WERI-Rb-1 (cell line): ENCODE data around the gene SLC16A7.
"Not testable (repeated sequence)": the region's sequence is repeated elsewhere in the genome, so short reads cannot be mapped to it uniquely, and the experiment has no call there.

Source experiments
- DNase-seq: peaks from one replicate; pipeline ENCODE4 v3.0.0-alpha.2; 2020
- H3K27ac ChIP-seq: fragments of 250-450 bp; sonication (Bioruptor Pico); 2 replicates; pipeline ENCODE4 v1.5.1; 2020; ENCODE audit warnings: mild to moderate bottlenecking, moderate library complexity
- H3K27me3 ChIP-seq: fragments of 250-450 bp; sonication (Bioruptor Pico); 2 replicates; pipeline ENCODE4 v1.5.1; 2021; ENCODE audit warnings: mild to moderate bottlenecking, low read depth, moderate library complexity; ENCODE audit not compliant: insufficient read depth, severe bottlenecking
- H3K36me3 ChIP-seq: fragments of 250-450 bp; sonication (Bioruptor Pico); 2 replicates; pipeline ENCODE4 v1.5.1; 2020; ENCODE audit warnings: mild to moderate bottlenecking, moderate library complexity
- H3K4me3 ChIP-seq: 2 replicates; pipeline ENCODE4 v1.5.1; 2011; ENCODE audit warnings: low read depth, mild to moderate bottlenecking, control low read depth, low read length
- H3K9me3 ChIP-seq: fragments of 250-450 bp; sonication (Bioruptor Pico); 2 replicates; pipeline ENCODE4 v1.5.1; 2021; ENCODE audit warnings: mild to moderate bottlenecking, moderate library complexity; ENCODE audit not compliant: severe bottlenecking
- CTCF ChIP-seq: IDR thresholded peaks from 2 replicates; pipeline ENCODE4 v1.5.1; 2011; ENCODE audit warnings: low read depth, mild to moderate bottlenecking, control low read depth, inconsistent platforms, low read length

Gene SLC16A7

GRCh38 chr12:59593761-59594160, 2.1 kb upstream of the SLC16A7 start:
- no peak for DNase-seq
- H3K27me3 ChIP-seq = no peaks in the 10 kb centered on the region
- no peaks in the 10 kb centered on the region for H3K9me3 ChIP-seq
- H3K36me3 ChIP-seq = no peaks in the 10 kb centered on the region
- TF ChIP-seq CTCF = no peak
- no peak overlapping the region for H3K4me3 ChIP-seq
- H3K27ac ChIP-seq = no peak overlapping the region

DNA sequence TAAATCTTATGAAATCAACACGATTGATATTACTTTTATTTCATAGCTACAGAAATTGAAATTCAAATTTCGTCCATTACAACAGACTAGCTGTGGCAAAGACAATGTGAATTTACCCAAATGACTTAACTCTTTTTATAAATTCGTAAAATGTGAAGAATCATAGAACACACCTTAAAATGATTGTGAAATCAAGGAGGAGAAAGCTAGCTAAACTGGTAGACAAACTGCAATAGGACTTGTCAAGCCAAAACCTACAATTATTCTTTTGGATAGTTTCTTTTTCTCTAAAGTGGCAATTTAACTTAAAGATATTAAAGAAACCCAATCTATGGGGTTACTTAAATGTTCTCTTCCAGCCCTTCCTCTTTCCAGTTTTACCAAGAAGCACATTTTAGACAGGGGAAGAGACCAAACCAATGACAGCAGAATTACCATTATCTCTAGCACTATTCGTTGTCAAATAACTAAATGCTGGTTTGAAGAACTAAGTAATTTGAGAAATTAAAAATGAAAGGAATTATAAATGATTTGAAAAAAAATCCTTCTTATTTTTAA, 807 bp upstream of the SLC16A7 start:
- no peak for DNase-seq
- no peaks in the 10 kb centered on the region for H3K36me3 ChIP-seq
- no peaks in the 10 kb centered on the region for H3K9me3 ChIP-seq
- H3K27me3 ChIP-seq = no peaks in the 10 kb centered on the region
- TF ChIP-seq CTCF = no peak
- no peak overlapping the region for H3K27ac ChIP-seq
- peak overlapping the region; percentile 87 for H3K4me3 ChIP-seq

- Histone ChIP-seq H3K27ac (no peak overlapping the region), H3K9me3 (no peaks in the 10 kb centered on the region), H3K27me3 (no peaks in the 10 kb centered on the region), H3K4me3 (peak overlapping the region; percentile 87), H3K36me3 (no peaks in the 10 kb centered on the region)
- DNase-seq = no peak
- TF ChIP-seq CTCF = no peak
Observed at GRCh38 chr12:59595565-59595882, 305 bp upstream of the SLC16A7 start.

- no peak overlapping the region for H3K4me3 ChIP-seq
- H3K36me3 ChIP-seq = no peaks in the 10 kb centered on the region
- no peaks in the 10 kb centered on the region for H3K9me3 ChIP-seq
- no peaks in the 10 kb centered on the region for H3K27me3 ChIP-seq
- no peak for DNase-seq
- H3K27ac ChIP-seq = no peak overlapping the region
- TF ChIP-seq CTCF = no peak
Observed at GRCh38 chr12:59597385-59597781, 1.6 kb downstream of the SLC16A7 start.

DNA sequence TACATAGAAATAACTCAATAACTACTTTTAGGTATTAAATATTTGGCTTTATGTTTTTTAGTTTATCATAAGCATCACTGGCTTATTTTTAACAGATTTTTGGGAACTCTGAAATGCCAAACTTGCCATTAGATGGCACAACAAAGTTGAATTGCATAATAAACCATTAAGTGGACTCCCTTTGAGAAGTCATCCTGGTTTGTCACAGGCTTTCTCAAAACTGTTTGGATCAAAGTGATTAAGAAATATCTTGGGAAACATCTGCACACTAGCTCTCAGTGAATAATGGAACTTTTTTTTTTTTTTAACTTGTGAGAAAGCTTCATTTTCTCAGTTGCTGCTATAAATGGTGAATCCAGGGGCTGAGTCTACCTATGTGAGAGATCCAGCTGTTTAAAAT, 4.3 kb downstream of the SLC16A7 start:
- DNase-seq = no peak
- Histone ChIP-seq H3K27me3 (no peaks in the 10 kb centered on the region), H3K27ac (no peak overlapping the region), H3K36me3 (no peaks in the 10 kb centered on the region), H3K9me3 (no peaks in the 10 kb centered on the region), H3K4me3 (no peak overlapping the region)
- no peak for TF ChIP-seq CTCF

DNA sequence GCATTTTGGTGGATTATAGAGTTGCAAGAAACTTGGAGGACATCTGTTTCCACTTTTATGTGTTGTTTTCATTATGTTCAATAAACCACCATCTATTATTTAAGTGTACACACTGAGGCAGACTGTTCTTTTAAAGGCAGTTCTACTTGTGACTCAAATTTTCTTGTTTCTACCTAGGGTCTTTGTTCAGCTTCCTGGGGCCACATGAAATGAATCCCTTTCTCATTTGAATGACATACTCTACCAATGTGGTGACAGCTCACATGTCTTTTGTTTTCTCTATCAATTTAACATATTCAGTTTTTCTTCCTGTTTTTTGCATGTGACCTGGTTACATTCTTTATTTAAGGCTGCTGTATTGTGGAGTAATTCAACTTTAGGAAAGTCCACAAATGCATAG, 7.9 kb downstream of the SLC16A7 start:
- DNase-seq = no peak
- no peaks in the 10 kb centered on the region for H3K9me3 ChIP-seq
- no peaks in the 10 kb centered on the region for H3K36me3 ChIP-seq
- H3K4me3 ChIP-seq = no peak overlapping the region
- no peak for TF ChIP-seq CTCF
- no peaks in the 10 kb centered on the region for H3K27me3 ChIP-seq
- no peak overlapping the region for H3K27ac ChIP-seq

DNA sequence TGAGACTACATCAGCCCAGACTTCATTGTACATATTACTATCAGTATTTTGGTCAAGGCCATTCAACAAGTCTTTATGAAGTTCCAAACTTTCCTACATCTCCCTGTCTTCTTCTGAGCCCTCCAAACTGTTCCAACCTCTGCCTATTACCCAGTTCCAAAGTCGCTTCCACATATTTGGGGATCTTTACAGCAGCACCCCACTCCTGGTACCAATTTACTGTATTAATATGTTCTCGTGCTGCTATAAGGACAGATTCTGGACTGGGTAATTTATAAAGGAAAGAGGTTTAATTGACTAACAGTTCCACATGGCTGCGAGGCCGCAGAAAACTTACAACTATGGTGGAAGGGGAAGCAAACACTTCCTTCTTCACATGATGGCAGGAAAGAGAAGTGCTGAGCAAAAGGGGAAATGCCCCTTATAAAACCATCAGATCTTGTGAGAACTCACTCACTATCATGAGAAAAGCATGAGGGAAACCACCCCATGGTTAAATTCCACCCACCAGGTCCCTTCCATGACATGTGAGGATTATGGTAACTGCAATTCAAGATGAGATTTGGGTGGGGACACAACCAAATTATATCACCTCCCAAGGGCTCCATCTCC, 17.1 kb downstream of the SLC16A7 start:
- not testable (repeated sequence) for H3K4me3 ChIP-seq, DNase-seq, H3K9me3 ChIP-seq, H3K27ac ChIP-seq, H3K27me3 ChIP-seq, H3K36me3 ChIP-seq
